ENCODE results near the gene ALG1L2.
A peak's percentile ranks its signal among the peaks of the same experiment; 100 is the strongest.
"Not testable (repeated sequence)": the region's sequence is repeated elsewhere in the genome, so short reads cannot be mapped to it uniquely, and the experiment has no call there.

ALG1L2 gene

DNA sequence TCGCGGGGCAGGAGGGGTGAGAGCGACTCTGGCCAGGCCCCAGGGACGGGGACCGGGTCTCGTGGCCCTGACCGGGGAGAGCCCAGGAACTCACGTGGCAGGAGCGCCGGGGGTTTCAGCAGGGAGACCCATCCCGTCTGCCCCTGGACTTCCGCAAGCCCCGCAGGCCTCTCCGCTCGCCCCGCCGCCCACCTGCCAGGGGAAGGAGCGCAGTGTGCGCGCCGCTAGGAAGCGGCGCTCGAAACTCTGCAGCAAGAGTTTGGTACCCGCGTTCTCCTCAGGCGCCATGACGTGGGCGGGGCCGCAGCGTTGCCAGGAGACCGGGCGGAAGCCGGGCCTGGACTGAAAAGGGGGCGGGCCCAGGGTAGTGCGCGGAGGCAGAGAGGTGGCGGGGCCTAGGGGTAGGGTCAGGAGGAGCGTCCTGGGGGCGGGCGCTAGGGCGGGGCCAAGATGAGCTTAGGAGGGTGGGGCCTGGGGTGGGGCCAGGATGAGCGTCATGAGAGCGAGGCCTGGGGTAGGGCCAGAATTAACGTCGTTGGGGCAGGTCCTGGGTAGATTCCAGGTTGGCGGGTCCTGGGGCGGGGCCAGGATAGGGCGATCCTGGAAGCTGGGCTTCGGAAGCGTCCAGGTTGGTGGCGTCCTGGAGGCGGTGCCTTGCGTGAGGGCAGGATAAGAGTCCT, 29.7 kb downstream of the ALG1L2 start:
- TF ChIP-seq POLR2A (IDR thresholded peaks at IDR 0.05; ENCODE audit: low read length), result no peak
- no peak for TF ChIP-seq GATA1 (IDR thresholded peaks at IDR 0.05; ENCODE audit: low read depth, low read length)
- peak; percentile 99 for DNase-seq

DNA sequence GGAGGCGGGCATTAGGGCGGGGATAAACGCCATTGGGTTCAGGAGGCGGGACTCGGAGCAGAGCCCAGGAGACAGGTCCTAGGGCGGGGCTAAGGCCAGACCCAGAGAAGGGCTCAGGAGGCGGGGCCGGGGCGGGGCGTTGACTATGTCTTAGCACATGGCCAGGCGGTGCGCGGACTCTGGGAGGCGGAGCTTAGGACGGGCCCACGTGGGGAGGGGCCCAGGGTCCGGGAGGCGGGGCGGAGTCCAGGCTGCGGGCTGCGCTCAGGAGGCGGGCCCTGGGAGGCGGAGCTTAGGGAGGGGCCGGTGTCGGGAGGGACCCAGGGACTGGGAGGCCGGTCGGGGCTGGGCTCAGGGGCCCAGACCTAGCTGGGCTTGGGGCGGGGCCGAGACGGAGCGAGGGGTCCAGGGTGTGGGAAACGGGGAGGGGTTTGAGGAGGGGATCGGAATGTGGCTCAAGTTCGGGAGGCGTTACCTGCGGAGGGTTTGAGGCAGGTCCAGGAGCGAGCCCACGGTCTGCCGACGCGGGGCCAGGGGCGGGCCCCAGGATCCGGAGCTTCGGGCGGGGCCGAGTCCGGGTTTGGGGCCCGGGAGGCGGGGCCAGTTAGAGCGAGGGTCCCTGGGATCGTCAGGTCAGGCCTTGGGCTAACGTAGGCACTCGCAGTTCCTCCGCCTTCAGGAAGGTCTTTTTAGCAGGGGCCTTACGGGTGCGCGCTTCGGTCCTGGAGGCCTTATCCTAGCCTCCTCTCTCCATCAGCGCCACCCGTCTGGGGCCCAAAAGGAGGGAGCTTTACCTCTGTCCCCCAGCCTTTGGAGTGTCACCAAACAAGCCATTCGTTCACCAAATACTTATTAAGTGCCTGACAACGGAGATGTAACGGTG, 30.5 kb downstream of the ALG1L2 start:
- peak; percentile 98 for DNase-seq

DNA sequence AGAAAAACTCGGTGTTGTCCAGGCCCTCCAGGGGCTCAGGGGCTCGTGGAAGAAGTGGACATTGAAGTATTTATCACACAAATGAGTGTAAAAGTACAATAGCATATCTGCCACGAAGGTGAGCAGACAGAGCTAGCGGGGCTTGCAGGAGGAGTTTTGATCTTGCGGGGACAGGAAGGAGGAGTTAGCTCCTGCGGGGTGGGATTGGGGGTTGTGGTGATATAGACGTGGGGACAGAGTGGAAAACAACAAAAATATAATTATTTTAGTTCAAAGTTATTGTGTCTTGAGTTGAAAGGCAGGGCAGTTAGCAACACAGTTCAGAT, 31.1 kb downstream of the ALG1L2 start:
- DNase-seq, result not testable (repeated sequence)

DNA sequence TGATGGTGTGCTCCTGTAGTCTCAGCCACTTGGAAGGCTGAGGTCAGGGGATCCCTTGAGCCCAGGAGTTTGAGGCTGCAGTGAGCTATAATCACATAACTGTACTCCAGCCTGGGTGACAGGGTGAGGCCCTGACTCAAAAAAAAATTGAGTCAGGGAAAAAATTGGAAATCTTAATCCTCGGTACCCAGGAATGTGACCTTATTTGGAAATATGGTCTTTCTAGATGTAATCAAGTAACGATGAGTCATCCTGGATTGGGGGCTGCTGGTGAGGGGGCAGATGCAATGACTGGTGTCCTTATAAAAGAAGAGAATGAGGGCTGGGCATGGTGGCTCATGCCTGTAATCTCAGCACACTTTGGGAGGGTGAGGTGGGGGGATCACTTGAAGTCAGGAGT, 33.8 kb downstream of the ALG1L2 start:
- not testable (repeated sequence) for DNase-seq

DNA sequence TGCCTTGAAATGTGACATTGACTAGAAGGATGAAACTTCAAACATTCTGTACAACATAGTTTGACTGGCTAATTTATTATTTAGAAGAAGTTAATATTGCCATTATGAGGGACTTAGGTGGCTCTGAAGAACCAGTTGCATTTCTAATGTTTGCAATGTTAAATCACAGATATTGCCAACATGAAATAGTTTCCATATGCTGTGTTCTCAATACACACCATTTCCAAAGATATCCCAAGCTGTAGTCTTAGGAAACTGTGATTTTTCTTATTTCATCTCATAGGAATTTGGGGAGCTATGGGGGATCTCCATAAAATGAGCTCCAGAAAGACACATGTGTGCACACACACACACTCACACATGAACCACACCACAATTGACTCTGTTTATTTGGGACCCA, 36.3 kb downstream of the ALG1L2 start:
- no peak for TF ChIP-seq GATA1 (IDR thresholded peaks at IDR 0.05; ENCODE audit: low read depth, low read length)
- TF ChIP-seq POLR2A (IDR thresholded peaks at IDR 0.05; ENCODE audit: low read length), result no peak
- no peak for DNase-seq

DNA sequence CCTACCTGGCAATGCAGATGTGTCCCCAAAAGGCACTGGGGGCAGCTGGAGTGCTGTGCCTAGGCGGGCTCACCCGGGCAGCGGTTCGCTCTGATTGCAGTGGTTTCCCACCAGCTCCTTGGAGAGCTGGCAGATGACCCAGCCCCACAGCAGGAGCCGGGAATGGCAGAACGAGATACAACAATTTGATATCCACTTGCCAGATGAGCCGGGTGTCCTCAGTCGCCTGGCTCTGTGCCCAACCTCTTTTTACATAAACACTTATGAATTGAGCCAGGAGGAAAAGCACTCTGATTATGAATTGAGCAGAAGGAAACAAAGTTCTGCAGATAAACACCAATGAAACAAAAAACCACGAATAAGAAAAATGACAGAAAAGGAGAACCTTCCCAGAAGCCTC, 38.2 kb downstream of the ALG1L2 start:
- peak; percentile 31 to 50 for DNase-seq

DNA sequence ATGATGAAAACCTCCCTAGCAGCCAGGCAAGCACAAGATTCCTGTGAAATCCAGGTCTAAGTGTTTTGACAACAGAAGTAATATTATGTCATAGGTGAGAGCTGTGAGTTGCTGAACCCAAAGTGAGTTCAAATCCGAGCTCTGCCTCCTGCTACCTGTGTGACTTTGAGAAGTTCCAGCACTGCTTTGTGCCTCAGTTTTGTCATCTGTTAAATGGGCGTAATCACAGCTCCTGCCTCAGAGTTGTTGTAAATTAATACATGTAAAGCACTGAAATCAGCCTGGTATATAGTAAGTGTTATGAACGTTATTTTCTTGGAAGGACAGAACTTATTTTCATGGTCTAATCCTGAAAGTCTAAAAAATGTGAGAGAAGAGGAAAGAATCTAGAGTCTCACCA, 38.7 kb downstream of the ALG1L2 start:
- DNase-seq, result not testable (repeated sequence)

DNA sequence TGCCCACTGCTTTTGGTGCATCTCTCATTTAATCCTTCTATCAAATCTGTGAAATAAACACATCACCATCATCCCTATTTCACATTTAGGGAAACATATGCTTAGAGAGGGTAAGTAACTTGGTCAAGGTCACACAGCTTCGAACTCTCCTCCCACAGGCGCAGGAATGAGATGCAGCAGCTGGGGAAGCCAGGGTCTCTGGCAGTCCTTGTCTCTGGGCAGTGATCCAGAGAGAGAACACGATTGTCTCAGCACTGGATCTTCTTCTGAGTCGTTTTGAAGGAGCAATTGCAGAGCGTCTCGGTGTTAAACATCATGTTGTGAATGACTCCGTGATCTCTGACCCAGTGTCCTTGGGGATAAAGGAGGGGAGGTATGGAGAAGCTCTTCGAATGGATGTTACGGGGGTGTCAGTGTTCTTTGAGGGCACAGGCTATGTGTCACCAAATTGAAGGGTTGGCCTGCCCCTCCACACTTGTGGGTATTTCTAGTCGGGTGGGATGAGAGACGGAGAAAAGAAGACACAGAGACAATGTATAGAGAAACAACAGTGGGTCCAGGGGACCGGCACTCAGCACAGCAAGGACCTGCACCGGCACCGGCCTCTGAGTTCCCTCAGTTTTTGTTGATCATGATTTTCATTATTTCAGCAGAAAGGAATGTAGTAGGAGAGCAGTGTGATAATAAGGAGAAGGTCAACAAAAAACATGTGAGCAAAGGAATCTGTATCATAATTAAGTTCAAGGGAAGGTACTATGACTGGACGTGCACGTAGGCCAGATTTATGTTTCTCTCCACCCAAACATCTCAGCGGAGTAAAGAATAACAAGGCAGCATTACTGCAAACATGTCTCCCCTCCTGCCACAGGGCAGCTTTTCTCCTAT, 41.5 kb downstream of the ALG1L2 start:
- DNase-seq, result not testable (repeated sequence)

DNA sequence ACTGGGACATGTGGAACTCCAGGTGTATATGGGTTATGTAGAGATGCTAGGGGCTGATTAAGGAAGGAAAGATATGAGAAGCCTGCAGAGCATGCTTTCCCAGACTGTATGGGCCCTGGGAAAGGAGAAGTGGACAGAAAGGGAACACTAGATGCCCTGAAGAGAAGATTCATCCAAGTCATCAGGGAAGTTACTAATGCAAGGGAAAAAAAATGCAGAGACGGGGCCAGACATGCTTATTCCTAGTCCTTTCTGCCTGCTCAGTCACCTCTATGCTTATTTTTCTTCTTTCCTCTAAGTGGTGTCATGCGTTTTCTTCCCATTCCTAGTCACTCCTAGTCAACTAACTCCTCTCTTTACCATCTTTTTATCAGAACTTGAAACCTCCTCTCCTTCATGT, 43.8 kb downstream of the ALG1L2 start:
- not testable (repeated sequence) for DNase-seq

DNA sequence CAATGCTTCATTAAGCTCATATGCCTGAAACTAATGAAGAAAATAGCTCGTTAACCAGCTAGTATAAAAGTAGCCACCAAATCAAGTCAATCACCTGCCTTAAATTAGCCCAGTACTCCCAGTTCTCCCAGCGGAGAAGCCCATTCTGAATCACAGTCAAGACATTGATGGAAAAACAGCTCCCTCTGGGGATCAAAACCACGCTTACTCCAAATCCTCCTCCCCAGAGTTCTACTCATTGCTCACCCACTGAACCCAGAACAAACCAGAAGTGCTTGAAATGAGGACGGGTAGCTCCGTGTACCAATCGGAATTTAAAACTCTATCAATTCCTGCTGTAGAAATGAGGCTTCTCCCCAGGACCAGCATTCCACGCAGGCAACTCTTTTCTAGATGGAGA, 54.7 kb downstream of the ALG1L2 start:
- not testable (repeated sequence) for DNase-seq

DNA sequence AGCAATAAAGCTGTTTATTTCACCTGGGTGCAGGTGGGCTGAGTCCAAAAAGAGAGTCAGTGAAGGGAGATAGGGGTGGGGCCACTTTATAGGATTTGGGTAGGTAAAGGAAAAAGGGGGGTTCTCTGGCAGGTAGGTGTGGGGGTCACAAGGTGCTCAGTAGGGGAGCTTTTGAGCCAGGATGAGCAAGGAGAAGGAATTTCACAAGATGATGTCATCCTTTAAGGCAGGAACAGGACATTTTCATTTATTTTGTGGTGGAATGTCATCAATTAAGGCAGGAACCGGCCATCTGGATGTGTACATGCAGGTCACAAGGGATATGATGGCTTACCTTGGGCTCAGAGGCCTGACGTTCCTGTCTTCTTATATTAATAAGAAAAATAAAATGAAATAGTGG, 56.1 kb downstream of the ALG1L2 start:
- DNase-seq, result not testable (repeated sequence)

DNA sequence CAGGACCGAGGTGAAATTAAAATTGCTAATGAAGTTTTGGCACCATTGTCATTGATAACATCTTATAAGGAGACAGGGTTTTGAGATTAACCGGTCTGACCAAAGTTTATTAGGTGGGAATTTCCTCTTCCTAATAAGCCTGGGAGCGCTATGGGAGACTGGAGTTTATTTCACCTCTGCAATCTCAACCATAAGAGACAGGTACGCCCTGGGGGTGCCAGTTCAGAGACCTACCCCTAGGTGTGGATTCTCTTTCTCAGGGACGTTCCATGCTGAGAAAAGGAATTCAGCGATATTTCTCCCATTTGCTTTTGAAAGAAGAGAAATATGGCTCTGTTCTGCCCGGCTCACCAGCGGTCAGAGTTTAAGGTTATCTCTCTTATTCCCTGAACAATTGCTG, 57.4 kb downstream of the ALG1L2 start:
- not testable (repeated sequence) for DNase-seq

DNA sequence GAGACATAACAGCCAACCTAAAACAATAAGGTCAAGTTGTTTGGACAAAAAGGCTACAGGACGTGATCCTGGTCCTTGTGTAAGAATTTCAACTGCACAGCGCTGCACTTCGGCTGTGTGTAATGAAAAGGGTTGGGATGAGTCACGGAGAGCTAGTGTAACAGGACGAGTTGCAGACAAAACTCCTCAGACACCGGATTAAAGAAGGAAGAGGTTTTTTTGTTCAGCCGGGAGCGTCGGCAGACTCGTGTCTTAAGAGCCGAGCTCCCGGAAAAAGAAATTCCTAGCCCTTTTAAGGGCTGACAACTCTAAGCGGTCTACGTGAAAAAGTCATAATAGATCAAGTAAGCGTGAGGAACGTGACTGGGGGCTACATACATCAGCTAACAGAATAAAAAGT, 59.1 kb downstream of the ALG1L2 start:
- DNase-seq, result not testable (repeated sequence)

DNA sequence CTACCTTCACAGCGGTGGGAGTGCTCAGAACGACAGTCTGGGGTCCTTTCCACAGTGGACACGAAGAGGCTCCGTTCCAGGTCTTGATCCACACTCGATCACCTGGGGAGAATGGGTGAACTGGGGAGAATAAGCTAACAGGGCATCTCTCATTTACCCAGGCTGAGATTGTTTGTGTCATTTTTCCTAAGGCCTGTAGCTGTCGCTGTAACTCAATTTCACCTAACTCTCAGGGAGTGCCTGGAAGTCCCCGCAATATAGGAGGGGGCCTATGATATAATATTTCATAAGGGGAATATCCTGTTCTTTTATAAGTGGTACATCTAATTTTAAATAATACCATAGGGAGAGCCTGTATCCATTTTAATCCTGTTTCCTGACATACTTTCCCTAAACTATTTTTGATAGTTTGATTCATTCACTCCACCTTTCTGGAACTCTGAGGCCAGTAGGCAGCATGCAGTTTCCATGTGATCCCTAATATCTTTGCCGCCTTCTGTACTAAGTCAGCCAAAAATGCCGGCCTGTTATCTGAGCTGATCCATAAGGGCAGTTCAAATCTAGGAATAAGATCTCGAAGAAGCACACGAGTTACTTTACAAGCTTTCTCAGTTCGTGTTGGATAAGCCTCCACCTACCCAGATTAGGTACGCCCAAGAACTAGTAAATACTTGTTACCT, 62.2 kb downstream of the ALG1L2 start:
- peak in 1 of 2 experiments; percentile 5 for DNase-seq

DNA sequence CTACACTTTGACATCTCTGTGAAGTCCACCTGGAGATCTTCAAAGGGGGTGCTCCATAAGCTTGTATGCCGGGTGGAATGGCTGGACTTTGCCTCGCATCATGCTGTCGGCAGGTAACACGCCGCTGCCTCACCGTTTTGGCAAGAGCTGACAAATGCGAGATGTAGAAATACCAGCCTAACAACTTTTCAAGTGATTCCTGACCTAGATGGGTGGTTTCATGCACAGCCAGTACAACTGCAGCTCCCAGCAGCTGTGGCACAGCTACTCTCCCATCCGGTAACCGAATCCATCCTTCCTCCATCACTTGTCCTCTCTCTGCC, 62.7 kb downstream of the ALG1L2 start:
- DNase-seq, result not testable (repeated sequence)

DNA sequence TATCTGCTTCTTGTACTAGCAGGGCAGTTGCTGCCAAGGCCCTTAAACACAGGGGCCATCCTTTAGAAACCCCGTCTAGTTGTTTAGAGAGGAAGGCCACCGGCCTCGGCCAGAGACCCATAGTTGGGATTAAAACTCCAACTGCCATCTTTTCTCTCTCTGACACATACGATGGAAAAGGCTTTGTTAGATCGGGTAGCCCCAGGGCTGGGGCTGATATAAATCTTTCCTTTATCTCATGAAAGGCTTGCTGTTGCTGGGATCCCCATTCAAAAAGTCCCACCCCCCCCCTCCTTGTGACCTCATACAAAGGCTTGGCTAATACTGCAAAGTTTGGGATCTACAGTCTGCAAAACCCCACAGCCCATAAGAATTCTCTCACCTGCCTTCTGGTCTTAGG, 63.8 kb downstream of the ALG1L2 start:
- DNase-seq, result peak in 1 of 2 experiments; percentile 10

DNA sequence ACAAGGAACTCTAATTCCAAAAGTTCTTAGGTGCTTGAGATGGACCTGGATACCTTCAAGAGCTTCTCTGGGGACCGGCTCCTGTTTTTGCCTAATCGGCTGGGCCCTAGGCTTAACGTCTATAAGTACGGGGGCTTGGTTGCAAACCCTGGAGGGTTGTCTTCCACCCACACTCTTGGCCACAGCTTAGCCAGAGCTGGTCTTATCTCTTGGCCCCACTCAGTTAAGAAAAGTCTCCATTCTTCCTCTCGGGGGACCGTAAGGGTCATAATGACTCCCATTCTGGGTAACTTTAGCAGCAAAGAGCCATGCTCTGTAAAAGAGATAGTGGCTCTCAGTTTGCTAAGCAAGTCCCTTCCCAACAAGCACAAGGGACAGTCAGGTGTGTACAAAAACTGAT, 64.8 kb downstream of the ALG1L2 start:
- peak; percentile 9 to 61 for DNase-seq

All from erythroblast (primary cell).